HG03442 (cell line): ENCODE results near the gene FAM184A.

Experiments
- ATAC-seq: cut with Tn5 transposase; IDR thresholded peaks from one replicate; pipeline ENCODE4 v1.9.1; 2021; ENCODE audit warnings: mild to moderate bottlenecking, moderate library complexity; ENCODE audit not compliant: unreplicated experiment

FAM184A gene

GRCh38 chr6:118917546-118918328 lies 160.7 kb downstream of the FAM184A start:
- no peak for ATAC-seq

DNA sequence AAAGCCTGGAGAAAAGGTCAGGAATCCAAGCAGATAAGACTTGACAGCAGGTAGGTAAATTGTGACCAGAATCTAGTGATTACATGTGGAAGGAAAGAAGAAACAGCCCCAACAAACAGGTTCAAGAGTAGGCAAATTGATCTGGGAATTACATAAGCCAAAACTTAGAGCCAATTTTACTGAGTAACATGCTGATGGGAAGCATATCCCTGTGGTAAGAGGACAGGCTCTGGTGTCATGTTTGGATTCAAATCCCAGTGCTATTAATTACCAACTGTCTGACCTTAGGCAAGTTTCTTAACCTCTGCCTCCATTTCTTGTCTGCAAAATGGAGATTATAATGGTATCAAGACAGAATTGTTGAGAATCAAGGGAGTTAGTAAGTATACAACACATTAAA lies 163.9 kb downstream of the FAM184A start:
- ATAC-seq: no peak

GRCh38 chr6:118913161-118913560 lies 165.3 kb downstream of the FAM184A start:
- ATAC-seq: no peak

- ATAC-seq: no peak
Measured at GRCh38 chr6:118912646-118913045, 165.8 kb downstream of the FAM184A start.
